ENCODE results near the gene POLR2B.
"Not testable (repeated sequence)": the region's sequence is repeated elsewhere in the genome, so short reads cannot be mapped to it uniquely, and the experiment has no call there.

The POLR2B gene

GRCh38 chr4:56978750-56979303 is at the start of gene POLR2B:
TSS of gene POLR2B (plus strand) at chr4:56978896. CDS start at chr4:56978986, 90 bp downstream.
- peak; percentile 95 for FAIRE-seq

DNA sequence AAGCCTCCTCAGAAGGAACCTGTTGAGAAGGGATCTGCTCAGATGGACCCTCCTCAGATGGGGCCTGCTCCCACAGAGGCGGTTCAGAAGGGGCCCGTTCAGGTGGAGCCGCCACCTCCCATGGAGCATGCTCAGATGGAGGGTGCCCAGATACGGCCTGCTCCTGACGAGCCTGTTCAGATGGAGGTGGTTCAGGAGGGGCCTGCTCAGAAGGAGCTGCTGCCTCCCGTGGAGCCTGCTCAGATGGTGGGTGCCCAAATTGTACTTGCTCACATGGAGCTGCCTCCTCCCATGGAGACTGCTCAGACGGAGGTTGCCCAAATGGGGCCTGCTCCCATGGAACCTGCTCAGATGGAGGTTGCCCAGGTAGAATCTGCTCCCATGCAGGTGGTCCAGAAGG is 48.1 kb upstream of the POLR2B start:
- FAIRE-seq, result no peak

- no peak for FAIRE-seq
These were observed 46.8 kb upstream of the POLR2B start for GRCh38 chr4:56931924-56932323.

GRCh38 chr4:56937262-56937661 is 41.4 kb upstream of the POLR2B start:
- no peak for FAIRE-seq

GRCh38 chr4:56939826-56940225 is 38.9 kb upstream of the POLR2B start:
- FAIRE-seq, result not testable (repeated sequence)

GRCh38 chr4:56940403-56940802 is 38.3 kb upstream of the POLR2B start:
- FAIRE-seq, result no peak

DNA sequence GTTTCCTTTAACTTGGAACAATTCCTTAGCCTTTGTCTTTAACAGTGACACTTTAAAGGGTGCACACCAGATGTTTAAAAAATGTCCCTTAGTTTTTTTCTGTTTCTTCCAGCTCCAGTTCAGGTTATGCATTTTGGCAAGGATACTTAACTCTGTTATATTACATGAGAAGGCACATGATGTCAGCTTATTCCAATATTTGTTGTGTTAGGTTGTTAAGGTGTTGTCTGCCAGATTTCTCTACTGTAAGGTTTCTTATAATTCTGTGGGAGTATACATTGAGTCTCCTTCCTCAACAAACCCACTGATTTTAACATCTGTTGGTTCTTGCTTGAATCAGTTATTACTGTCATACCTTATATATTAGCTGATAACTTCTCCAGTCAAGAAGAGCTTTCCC is 37.7 kb upstream of the POLR2B start:
- no peak for FAIRE-seq

DNA sequence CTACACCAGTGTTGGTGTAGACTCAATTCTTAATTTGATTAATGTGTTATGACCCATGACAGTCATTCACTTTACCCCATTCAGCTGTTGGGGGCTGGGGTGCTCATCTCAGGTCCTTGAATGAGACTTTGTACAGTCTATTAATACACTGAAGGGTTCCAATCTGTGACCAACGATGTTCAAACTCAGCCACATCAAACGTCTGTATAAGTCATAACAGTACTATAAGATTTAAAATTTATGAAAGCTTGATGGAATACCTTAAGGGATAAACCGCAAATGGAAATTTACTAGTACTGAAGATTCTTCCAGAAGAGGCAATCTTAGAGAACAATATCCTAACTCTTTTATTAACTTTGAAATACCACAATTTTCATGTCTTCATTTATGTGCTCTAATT is 37.3 kb upstream of the POLR2B start:
- no peak for FAIRE-seq

DNA sequence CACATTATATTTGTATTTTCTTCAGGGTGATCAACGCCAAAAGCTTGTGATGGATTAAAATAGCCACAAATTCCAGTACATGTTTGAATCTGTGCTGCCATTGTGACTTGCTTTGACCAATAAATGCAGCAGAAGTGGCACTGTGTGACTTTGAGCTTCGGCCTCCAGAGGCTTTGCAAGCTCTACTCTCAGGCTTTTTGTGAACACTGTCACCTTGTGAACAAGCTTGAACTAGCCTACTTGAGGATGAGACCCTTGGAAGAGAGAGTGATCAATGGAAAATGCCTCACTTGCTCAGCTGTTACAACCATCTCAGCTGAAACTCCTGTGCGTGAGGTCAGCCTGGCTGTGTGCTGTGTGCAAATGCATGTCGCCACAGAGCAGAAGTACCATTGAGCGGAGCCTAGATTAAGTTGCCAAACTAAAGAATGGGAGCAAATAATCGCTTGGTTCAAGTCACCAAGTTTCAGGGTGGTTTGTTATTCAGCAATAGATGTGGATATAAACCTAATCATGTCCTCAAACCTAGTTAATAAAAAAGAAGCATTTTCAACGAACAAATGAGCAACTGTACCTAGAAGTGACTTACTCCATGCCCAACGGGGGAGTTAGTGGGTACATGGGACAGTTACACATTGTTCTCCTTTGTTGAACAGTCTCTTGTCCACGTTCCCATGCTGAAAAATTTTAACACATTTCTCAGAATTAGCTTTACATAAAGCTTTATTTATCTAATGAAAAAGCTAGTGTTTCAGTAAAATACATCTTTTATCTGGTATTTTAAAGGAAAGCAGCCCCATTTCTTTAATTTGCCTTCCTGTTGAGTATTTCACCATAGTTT is 24.8 kb upstream of the POLR2B start:
- no peak for FAIRE-seq

- FAIRE-seq, result no peak
These were observed 20.6 kb upstream of the POLR2B start for GRCh38 chr4:56958111-56958517.

DNA sequence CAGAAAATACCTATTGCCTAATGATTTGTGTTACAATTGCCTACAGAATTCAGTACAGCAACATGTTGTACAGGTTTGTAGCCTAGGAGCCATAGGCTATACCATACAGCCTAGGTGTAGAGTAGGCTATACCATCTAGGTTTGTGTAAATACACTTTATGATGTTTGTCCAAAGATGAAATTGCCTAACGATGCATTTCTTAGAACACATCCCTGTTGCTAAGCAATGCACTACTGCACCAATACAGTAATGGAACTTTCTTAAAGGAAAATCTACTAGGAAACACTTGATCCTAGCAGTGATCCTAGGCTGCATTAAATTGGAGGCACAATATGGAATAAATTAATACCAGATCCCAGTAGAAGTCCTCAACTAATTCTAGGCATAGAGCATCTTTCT is 19.6 kb upstream of the POLR2B start:
- no peak for FAIRE-seq

GRCh38 chr4:56961107-56961500 is 17.6 kb upstream of the POLR2B start:
- FAIRE-seq, result no peak

DNA sequence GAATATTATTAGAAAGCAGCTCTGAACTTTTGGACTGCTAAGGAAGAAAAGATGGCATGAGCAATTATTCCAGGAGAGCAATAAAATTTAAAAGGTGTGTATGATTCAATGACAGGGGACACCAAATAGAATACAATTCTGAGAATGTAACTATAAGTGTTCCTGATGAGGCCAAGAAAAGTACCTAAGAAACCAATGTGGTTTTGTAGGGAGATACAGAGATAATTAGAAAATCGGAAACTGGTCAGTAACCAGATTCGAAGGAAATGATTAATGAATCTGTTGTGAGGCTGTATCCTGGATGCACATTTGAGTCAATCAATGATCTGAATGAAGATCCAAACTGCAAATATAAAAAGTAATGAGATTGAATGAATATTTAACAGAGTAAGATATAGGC is 7.3 kb upstream of the POLR2B start:
- FAIRE-seq, result no peak

GRCh38 chr4:56972389-56972788 is 6.3 kb upstream of the POLR2B start:
- no peak for FAIRE-seq

GRCh38 chr4:56972809-56973208 is 5.9 kb upstream of the POLR2B start:
- FAIRE-seq, result no peak

DNA sequence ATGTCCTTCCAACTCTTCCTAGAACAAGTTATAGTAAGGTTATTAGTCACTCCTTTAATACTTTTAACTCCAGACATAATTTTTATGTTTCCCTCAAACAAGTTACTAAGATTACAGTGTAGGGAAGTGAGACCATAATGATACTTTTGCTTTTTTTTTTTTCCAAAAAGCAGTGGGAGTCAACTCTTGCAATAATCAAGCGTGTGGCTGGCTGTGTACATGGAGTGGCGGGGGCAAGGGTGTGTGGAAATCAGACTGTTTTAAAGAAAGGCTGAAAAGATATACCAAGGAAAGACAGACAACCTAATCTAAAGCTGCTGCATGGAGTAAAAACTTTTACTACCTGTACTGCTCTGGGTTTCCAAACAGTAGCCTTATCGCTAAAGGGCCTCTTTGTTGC is 5.4 kb upstream of the POLR2B start:
- FAIRE-seq, result no peak

- no peak for FAIRE-seq
These were observed 2.3 kb upstream of the POLR2B start for GRCh38 chr4:56976283-56976836.

DNA sequence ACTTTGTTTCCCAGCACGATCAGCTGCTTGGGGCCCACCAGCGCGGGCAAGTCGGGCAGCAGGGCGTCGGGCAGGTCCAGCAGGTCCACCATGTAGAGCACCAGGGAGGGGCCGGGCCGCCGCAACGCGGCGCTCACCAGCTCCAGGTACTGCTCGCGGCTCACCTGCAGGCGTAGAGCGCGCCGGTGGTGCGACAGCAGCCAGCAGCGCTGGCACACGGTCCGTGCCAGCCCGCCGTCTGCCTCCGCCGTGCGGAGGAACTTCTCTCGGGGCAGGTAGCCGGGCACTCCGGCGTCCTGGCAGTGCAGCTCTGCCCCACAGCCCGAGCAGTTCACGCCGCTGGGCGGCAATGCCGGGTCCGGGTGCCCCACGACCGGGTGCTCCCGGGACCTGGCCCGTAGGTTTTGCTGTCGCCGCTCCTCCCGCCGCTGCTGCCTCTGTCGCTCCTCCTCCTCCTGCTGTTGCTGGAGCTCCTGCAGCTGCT is 1.8 kb upstream of the POLR2B start:
- no peak for FAIRE-seq

DNA sequence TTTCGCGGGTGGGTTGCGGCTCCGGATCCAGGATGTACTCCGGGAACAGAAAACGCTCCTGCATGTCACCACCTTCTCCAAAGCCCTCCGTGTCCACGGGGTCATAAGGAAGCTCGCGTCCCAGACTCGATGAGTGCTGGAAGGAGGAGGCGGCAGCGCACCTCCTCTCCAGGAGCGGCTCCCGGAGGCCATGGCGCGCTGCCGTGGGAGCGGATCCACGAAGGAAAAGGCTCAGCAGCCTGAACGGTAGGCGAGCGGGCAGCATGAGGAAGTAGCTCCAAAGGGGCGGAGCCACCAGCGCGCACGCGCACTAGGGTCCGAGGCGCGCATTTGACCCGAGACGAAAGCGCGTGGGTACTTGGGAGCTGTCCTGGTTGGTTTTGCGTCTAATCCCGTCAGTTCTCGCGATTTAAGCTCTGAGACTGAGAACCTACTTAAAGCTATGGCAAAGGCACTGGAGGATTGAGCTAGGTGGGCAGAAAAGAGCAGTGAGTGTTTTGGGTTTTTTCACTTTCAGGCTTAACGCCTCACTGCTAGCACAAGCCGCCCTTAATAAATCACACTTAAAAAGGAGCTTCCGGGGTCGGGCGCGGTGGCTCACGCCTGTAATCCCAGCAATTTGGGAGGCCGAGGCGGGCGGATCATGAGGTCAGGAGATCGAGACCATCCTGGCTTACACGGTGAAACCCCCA is 1.2 kb upstream of the POLR2B start, which contains the start of gene NOA1:
Gene NOA1 (minus strand): TSS at position 286 of the 692 bp plus-strand sequence. CDS start 21 bp downstream, at position 265.
- peak; percentile 98 for FAIRE-seq

GRCh38 chr4:56979421-56980072 is 851 bp downstream of the POLR2B start:
- FAIRE-seq, result no peak

GRCh38 chr4:56981795-56982201 is 3.1 kb downstream of the POLR2B start:
- no peak for FAIRE-seq

GRCh38 chr4:56986192-56986591 is 7.5 kb downstream of the POLR2B start:
- FAIRE-seq, result peak; percentile 21

- FAIRE-seq, result no peak
These were observed 8.3 kb downstream of the POLR2B start for GRCh38 chr4:56986952-56987351.

Measured in G401.6 (cell line).